OCI-LY7 (cell line): Measurements from ENCODE around the gene DENND6B.

Experiments used
- CTCF ChIP-seq: fragments of 200-600 bp; sonication (generic); conservative IDR thresholded peaks from 2 replicates; pipeline ENCODE4 v1.5.1; 2014; ENCODE audit warnings: mild to moderate bottlenecking, antibody characterized with exemption, low read length, moderate library complexity, mixed read lengths
- EZH2phosphoT487 ChIP-seq: fragments of 200-600 bp; sonication (generic); IDR thresholded peaks from 2 replicates; pipeline ENCODE4 v1.6.1; 2018; ENCODE audit warnings: low read depth, borderline replicate concordance, mild to moderate bottlenecking, mixed run types, antibody characterized with exemption, low read length, moderate library complexity, mixed read lengths

- no peak for TF ChIP-seq CTCF
- TF ChIP-seq EZH2phosphoT487 = no peak
Measured at GRCh38 chr22:50278956-50279619, 47.7 kb downstream of the DENND6B start.
